Astrocyte (in vitro differentiated cells and primary cell): ENCODE data around the gene FEZ2.

ENCODE experiments used
- CTCF ChIP-seq: IDR thresholded peaks from 2 replicates; pipeline ENCODE4 v1.5.1; 2011; ENCODE audit warnings: low read depth, mild to moderate bottlenecking, inconsistent platforms, low read length, moderate library complexity; ENCODE audit not compliant: insufficient read depth
- EZH2 ChIP-seq: IDR thresholded peaks from 2 replicates; pipeline ENCODE4 v1.6.1; 2012; ENCODE audit warnings: mild to moderate bottlenecking, low read length, inconsistent platforms; ENCODE audit not compliant: insufficient read depth

DNA sequence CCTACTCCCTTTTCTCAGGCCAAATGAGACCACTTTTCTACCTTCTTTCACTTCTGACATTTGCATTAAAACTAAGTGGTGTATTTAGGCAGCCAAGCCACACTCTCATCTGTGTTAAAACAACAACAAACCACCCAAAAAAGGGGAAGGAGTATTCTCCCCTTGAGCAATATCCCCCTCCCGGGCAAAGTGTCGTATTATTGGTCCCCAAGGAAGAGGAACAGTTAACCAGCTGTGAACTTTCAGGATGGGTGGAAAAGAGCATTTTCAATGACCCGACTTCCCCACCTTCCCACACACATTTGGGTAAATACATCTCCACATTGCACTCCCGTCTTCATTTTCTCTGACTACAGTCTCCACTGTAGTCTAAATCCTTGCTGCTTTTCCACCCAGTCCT, 44.3 kb downstream of the FEZ2 start:
- TF ChIP-seq CTCF, result no peak
- TF ChIP-seq EZH2, result no peak
